WERI-Rb-1 (cell line): Measurements from ENCODE around the gene GNG7.

Experiments used
- DNase-seq: peaks from one replicate; pipeline ENCODE4 v3.0.0-alpha.2; 2020
- H3K27ac ChIP-seq: fragments of 250-450 bp; sonication (Bioruptor Pico); 2 replicates; pipeline ENCODE4 v1.5.1; 2020; ENCODE audit warnings: mild to moderate bottlenecking, moderate library complexity
- H3K27me3 ChIP-seq: fragments of 250-450 bp; sonication (Bioruptor Pico); 2 replicates; pipeline ENCODE4 v1.5.1; 2021; ENCODE audit warnings: mild to moderate bottlenecking, low read depth, moderate library complexity; ENCODE audit not compliant: insufficient read depth, severe bottlenecking
- H3K36me3 ChIP-seq: fragments of 250-450 bp; sonication (Bioruptor Pico); 2 replicates; pipeline ENCODE4 v1.5.1; 2020; ENCODE audit warnings: mild to moderate bottlenecking, moderate library complexity
- H3K4me3 ChIP-seq: 2 replicates; pipeline ENCODE4 v1.5.1; 2011; ENCODE audit warnings: low read depth, mild to moderate bottlenecking, control low read depth, low read length
- H3K9me3 ChIP-seq: fragments of 250-450 bp; sonication (Bioruptor Pico); 2 replicates; pipeline ENCODE4 v1.5.1; 2021; ENCODE audit warnings: mild to moderate bottlenecking, moderate library complexity; ENCODE audit not compliant: severe bottlenecking
- CTCF ChIP-seq: IDR thresholded peaks from 2 replicates; pipeline ENCODE4 v1.5.1; 2011; ENCODE audit warnings: low read depth, mild to moderate bottlenecking, control low read depth, inconsistent platforms, low read length

GNG7 gene

GRCh38 chr19:2661615-2662014, 40.9 kb downstream of the GNG7 start:
- peak; percentile 46 for DNase-seq
- Histone ChIP-seq H3K36me3 (no peaks in the 10 kb centered on the region), H3K9me3 (peaks cover 16% of the 10 kb centered on the region), H3K27me3 (peaks cover 30% of the 10 kb centered on the region), H3K27ac (no peak overlapping the region), H3K4me3 (no peak overlapping the region)
- TF ChIP-seq CTCF, result peak; percentile 83

- peaks cover 31% of the 10 kb centered on the region for H3K27me3 ChIP-seq
- H3K27ac ChIP-seq, result no peak overlapping the region
- no peak overlapping the region for H3K4me3 ChIP-seq
- DNase-seq, result peak; percentile 97
- no peak for TF ChIP-seq CTCF
- H3K9me3 ChIP-seq, result peaks cover 14% of the 10 kb centered on the region
- H3K36me3 ChIP-seq, result no peaks in the 10 kb centered on the region
These were observed 42.5 kb downstream of the GNG7 start for GRCh38 chr19:2659856-2660432.

GRCh38 chr19:2656533-2656932, 46.0 kb downstream of the GNG7 start:
- no peak for DNase-seq
- no peak overlapping the region for H3K27ac ChIP-seq

GRCh38 chr19:2653710-2654707, 48.5 kb downstream of the GNG7 start:
- H3K27ac ChIP-seq, result no peak overlapping the region
- no peak for DNase-seq
- peaks cover 20% of the 10 kb centered on the region for H3K27me3 ChIP-seq
- H3K36me3 ChIP-seq, result no peaks in the 10 kb centered on the region
- TF ChIP-seq CTCF, result no peak
- H3K9me3 ChIP-seq, result no peaks in the 10 kb centered on the region
- no peak overlapping the region for H3K4me3 ChIP-seq

More at GRCh38 chr19:2656533-2656932, 46.0 kb downstream of the GNG7 start:
- H3K36me3 ChIP-seq, result no peaks in the 10 kb centered on the region
- no peak overlapping the region for H3K4me3 ChIP-seq
- H3K27me3 ChIP-seq, result peaks cover 20% of the 10 kb centered on the region
- H3K9me3 ChIP-seq, result no peaks in the 10 kb centered on the region
- no peak for TF ChIP-seq CTCF

- Histone ChIP-seq H3K36me3 (no peaks in the 10 kb centered on the region), H3K27me3 (peaks cover 13% of the 10 kb centered on the region), H3K9me3 (no peaks in the 10 kb centered on the region), H3K27ac (no peak overlapping the region), H3K4me3 (no peak overlapping the region)
- no peak for TF ChIP-seq CTCF
- DNase-seq, result no peak
These were observed 49.3 kb downstream of the GNG7 start for GRCh38 chr19:2653218-2653617.
